ENCODE results near the gene ZNF547. TPM values are rescaled to one million over a fixed set of nuclear protein-coding genes. Genes with fewer than 3 reads are reported as not detected.

ZNF547 gene
- total and polyA plus RNA-seq, 2 experiments from 2014 or later = 1.1 to 4.9 TPM

DNA sequence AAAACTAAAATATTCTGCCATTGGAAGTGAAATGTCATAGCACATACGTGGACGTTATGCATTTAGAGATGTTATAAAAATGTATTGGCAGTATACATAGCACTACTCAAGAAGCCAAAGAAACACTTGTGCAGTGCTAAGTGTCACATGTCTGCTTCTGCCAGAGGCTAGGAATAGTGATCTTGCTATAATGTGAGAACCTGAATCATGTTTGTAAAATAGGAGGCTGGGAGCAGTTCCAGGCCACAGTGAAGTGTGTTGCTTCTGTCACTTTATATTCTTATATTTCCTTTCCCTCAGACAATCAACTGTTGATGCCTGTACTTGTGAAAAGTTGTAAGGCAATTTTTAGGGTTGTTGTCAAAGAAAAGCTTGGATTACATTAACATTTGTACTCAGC lies 3.4 kb downstream of the ZNF547 start:
- Mint-ChIP-seq H3K36me3 (ENCODE audit: low read depth) (peaks cover 8% of the 10 kb centered on the region; the same call in 2 of the 3 replicates), H3K4me1 (peaks cover 7% of the 10 kb centered on the region), H3K4me3 (no peak overlapping the region), H3K9me3 (no peaks in the 10 kb centered on the region; the same call in 1 of the 3 replicates), H3K27me3 (ENCODE audit: insufficient read depth, low read depth, poor library complexity) (peaks cover 7% of the 10 kb centered on the region), H3K27ac (no peak overlapping the region)
- no peaks in the 10 kb centered on the region for H3F3A ChIP-seq (replicated peaks; ENCODE audit: low read depth)
- no peak overlapping the region for H2AFZ ChIP-seq
- ATAC-seq = no peak
- no peaks in the 10 kb centered on the region for H3K9me2 ChIP-seq (ENCODE audit: insufficient read depth)
- H3K27me3 ChIP-seq (ENCODE audit: insufficient read depth) = no peaks in the 10 kb centered on the region
- no peaks in the 10 kb centered on the region for H4K20me1 ChIP-seq (replicated peaks; ENCODE audit: insufficient read depth)
- no peaks in the 10 kb centered on the region for H3K4me1 ChIP-seq (ENCODE audit: insufficient read depth)
- TF ChIP-seq STAT1 (IDR thresholded peaks at IDR 0.05; ENCODE audit: unreplicated experiment) (no peak), POLR2AphosphoS5 (IDR thresholded peaks at IDR 0.05; ENCODE audit: low read depth) (no peak), JUNB (IDR thresholded peaks at IDR 0.05; ENCODE audit: unreplicated experiment) (no peak), CREB1 (CRISPR knock-in tag; IDR thresholded peaks at IDR 0.05; ENCODE audit: low read depth) (no peak), EZH2phosphoT487 (IDR thresholded peaks at IDR 0.05; ENCODE audit: unreplicated experiment) (no peak)
- TF ChIP-seq, protein P1, sequence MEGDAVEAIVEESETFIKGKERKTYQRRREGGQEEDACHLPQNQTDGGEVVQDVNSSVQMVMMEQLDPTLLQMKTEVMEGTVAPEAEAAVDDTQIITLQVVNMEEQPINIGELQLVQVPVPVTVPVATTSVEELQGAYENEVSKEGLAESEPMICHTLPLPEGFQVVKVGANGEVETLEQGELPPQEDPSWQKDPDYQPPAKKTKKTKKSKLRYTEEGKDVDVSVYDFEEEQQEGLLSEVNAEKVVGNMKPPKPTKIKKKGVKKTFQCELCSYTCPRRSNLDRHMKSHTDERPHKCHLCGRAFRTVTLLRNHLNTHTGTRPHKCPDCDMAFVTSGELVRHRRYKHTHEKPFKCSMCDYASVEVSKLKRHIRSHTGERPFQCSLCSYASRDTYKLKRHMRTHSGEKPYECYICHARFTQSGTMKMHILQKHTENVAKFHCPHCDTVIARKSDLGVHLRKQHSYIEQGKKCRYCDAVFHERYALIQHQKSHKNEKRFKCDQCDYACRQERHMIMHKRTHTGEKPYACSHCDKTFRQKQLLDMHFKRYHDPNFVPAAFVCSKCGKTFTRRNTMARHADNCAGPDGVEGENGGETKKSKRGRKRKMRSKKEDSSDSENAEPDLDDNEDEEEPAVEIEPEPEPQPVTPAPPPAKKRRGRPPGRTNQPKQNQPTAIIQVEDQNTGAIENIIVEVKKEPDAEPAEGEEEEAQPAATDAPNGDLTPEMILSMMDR (conservative IDR thresholded peaks at IDR 0.05; ENCODE audit: low read depth in 2 of 2) = no peak
- no peak overlapping the region for H3K4me3 ChIP-seq
- DNase-seq (ENCODE audit: low spot score) = no peak
- no peak overlapping the region for H3K27ac ChIP-seq (ENCODE audit: low read depth)
- no peak overlapping the region for H3K4me2 ChIP-seq
- no peaks in the 10 kb centered on the region for H3K36me3 ChIP-seq (ENCODE audit: insufficient read depth)
- H3K79me2 ChIP-seq (replicated peaks; ENCODE audit: insufficient read depth) = peaks cover 13% of the 10 kb centered on the region

DNA sequence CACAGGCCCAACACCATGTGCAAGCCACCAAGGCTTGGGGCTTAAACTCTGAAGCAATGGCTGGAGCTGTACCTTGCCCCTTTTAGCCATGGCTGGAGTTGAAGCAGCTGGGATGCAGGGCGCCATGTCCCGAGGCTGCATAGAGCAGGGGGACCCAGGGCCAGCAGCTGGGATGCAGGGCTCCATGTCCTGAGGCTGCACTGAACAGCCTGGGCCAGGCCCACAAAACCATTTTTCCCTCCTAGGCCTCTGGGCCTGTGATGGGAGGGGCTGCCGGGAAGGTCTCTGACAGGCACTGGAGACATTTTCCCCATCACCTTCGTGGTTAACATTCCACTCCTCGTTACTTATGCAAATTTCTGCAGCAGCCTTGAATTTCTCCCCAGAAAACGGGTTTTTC lies 10.8 kb downstream of the ZNF547 start:
- H3K36me3 ChIP-seq (ENCODE audit: insufficient read depth) = peaks cover 4% of the 10 kb centered on the region; the same call in 1 of the 2 replicates
- no peak overlapping the region for H2AFZ ChIP-seq
- H3K27me3 ChIP-seq (ENCODE audit: insufficient read depth) = no peaks in the 10 kb centered on the region
- H4K20me1 ChIP-seq (replicated peaks; ENCODE audit: insufficient read depth) = no peaks in the 10 kb centered on the region
- DNase-seq (ENCODE audit: low spot score) = no peak
- no peaks in the 10 kb centered on the region for H3K4me1 ChIP-seq (ENCODE audit: insufficient read depth)
- H3K9me2 ChIP-seq (ENCODE audit: insufficient read depth) = peaks cover 3% of the 10 kb centered on the region; the same call in 1 of the 2 replicates
- H3K4me2 ChIP-seq = no peak overlapping the region
- Mint-ChIP-seq H3K9me3 (peaks cover 66% of the 10 kb centered on the region), H3K27ac (no peak overlapping the region), H3K27me3 (ENCODE audit: insufficient read depth, low read depth, poor library complexity) (peaks cover 8% of the 10 kb centered on the region), H3K36me3 (ENCODE audit: low read depth) (peaks cover 81% of the 10 kb centered on the region), H3K4me3 (no peak overlapping the region), H3K4me1 (no peaks in the 10 kb centered on the region)
- no peaks in the 10 kb centered on the region for H3F3A ChIP-seq (replicated peaks; ENCODE audit: low read depth)
- no peak for ATAC-seq
- H3K79me2 ChIP-seq (replicated peaks; ENCODE audit: insufficient read depth) = no peaks in the 10 kb centered on the region
- H3K27ac ChIP-seq (ENCODE audit: low read depth) = no peak overlapping the region
- H3K4me3 ChIP-seq = no peak overlapping the region
- TF ChIP-seq, protein P2, sequence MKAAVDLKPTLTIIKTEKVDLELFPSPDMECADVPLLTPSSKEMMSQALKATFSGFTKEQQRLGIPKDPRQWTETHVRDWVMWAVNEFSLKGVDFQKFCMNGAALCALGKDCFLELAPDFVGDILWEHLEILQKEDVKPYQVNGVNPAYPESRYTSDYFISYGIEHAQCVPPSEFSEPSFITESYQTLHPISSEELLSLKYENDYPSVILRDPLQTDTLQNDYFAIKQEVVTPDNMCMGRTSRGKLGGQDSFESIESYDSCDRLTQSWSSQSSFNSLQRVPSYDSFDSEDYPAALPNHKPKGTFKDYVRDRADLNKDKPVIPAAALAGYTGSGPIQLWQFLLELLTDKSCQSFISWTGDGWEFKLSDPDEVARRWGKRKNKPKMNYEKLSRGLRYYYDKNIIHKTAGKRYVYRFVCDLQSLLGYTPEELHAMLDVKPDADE (IDR thresholded peaks at IDR 0.05) = no peak
- TF ChIP-seq NANOG (IDR thresholded peaks at IDR 0.05; ENCODE audit: borderline replicate concordance) (no peak), CREB1 (CRISPR knock-in tag; IDR thresholded peaks at IDR 0.05; ENCODE audit: low read depth) (no peak), STAT1 (IDR thresholded peaks at IDR 0.05; ENCODE audit: unreplicated experiment) (no peak), EZH2phosphoT487 (IDR thresholded peaks at IDR 0.05; ENCODE audit: unreplicated experiment) (no peak), POLR2AphosphoS5 (IDR thresholded peaks at IDR 0.05; ENCODE audit: low read depth) (no peak)
- TF ChIP-seq, protein P1 (conservative IDR thresholded peaks at IDR 0.05; ENCODE audit: low read depth in 2 of 2) = no peak
- TF ChIP-seq, protein P3, sequence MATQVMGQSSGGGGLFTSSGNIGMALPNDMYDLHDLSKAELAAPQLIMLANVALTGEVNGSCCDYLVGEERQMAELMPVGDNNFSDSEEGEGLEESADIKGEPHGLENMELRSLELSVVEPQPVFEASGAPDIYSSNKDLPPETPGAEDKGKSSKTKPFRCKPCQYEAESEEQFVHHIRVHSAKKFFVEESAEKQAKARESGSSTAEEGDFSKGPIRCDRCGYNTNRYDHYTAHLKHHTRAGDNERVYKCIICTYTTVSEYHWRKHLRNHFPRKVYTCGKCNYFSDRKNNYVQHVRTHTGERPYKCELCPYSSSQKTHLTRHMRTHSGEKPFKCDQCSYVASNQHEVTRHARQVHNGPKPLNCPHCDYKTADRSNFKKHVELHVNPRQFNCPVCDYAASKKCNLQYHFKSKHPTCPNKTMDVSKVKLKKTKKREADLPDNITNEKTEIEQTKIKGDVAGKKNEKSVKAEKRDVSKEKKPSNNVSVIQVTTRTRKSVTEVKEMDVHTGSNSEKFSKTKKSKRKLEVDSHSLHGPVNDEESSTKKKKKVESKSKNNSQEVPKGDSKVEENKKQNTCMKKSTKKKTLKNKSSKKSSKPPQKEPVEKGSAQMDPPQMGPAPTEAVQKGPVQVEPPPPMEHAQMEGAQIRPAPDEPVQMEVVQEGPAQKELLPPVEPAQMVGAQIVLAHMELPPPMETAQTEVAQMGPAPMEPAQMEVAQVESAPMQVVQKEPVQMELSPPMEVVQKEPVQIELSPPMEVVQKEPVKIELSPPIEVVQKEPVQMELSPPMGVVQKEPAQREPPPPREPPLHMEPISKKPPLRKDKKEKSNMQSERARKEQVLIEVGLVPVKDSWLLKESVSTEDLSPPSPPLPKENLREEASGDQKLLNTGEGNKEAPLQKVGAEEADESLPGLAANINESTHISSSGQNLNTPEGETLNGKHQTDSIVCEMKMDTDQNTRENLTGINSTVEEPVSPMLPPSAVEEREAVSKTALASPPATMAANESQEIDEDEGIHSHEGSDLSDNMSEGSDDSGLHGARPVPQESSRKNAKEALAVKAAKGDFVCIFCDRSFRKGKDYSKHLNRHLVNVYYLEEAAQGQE (IDR thresholded peaks at IDR 0.05; ENCODE audit: unreplicated experiment) = no peak

Data from GM23338 (cell line).